HG03139 (cell line): ENCODE results near the gene SIMC1.
"Not testable (repeated sequence)": the region's sequence is repeated elsewhere in the genome, so short reads cannot be mapped to it uniquely, and the experiment has no call there.

ENCODE experiments used
- ATAC-seq: cut with Tn5 transposase; IDR thresholded peaks from one replicate; pipeline ENCODE4 v1.9.1; 2021; ENCODE audit not compliant: unreplicated experiment

SIMC1 gene

DNA sequence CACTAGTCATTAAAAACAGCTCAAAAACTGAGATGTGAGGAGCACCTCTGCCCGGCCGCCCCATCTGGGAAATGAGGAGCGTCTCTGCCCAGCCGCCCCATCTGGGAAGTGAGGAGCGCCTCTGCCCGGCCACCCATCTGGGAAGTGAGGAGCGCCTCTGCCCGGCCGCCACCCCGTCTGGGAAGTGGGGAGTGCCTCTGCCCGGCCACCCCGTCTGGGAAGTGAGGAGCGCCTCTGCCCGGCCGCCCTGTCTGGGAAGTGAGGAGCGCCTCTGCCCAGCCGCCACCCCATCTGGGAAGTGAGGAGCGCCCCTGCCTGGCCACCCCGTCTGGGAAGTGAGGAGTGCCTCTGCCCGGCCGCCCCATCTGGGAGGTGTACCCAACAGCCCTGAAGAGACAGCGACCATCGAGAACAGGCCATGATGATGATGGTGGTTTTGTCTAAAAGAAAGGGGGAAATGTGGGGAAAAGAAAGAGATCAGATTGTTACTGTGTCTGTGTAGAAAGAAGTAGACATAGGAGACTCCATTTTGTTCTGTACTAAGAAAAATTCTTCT lies 23.7 kb upstream of the SIMC1 start:
- not testable (repeated sequence) for ATAC-seq

DNA sequence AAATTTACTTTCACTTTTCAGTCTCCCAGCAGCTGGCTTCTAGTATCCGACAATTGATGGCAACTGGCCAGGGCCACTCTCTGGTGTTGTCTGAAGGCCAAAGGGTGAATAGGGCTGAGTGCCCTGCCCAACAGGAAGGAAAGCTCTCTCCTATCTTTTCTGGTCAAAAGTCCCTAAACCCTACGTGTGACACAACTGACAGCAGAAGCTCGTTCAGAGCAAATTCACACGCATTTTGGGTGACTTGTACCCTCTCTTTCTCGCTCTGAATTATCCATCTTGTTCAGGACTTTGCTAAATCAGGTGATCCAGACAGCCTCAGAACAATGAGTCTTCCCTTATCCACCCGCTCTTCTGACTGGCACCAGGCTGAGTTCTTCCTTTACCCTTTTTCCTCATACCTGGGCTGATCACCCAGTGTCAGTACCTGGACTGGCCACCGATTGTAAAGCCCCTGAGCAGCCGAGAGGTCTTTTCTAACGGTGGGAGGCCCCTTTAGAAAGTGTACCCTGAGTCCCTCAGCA lies 21.8 kb upstream of the SIMC1 start:
- ATAC-seq = not testable (repeated sequence)

GRCh38 chr5:176217188-176217729 lies 21.0 kb upstream of the SIMC1 start:
- ATAC-seq = not testable (repeated sequence)

- ATAC-seq = not testable (repeated sequence)
These were observed 20.5 kb upstream of the SIMC1 start for GRCh38 chr5:176217764-176218163.

- ATAC-seq = not testable (repeated sequence)
These were observed 16.2 kb upstream of the SIMC1 start for GRCh38 chr5:176222006-176222405.

GRCh38 chr5:176228358-176228757 lies 9.9 kb upstream of the SIMC1 start:
- not testable (repeated sequence) for ATAC-seq

DNA sequence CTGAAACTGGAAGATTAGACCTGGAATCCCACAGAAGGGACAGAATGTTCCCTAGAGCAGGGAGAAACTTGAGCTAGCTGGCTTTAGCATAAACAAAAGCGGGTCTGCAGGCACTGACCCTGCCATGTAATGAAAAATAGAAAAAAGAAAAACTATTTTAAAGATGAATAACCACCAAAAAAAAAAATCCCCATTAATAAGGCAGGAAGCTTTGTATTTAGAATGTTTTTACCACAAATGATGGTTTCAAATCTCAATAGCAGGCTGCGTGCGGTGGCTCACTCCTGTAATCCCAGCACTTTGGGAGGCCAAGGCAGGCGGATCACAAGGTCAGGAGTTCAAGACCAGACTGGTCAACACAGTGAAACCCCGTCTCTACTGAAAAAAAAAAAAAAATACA lies 5.0 kb upstream of the SIMC1 start:
- not testable (repeated sequence) for ATAC-seq

- not testable (repeated sequence) for ATAC-seq
These were observed 3.1 kb upstream of the SIMC1 start for GRCh38 chr5:176235155-176235554.

GRCh38 chr5:176238645-176239283 lies 540 bp downstream of the SIMC1 start:
- peak; percentile 36 for ATAC-seq

DNA sequence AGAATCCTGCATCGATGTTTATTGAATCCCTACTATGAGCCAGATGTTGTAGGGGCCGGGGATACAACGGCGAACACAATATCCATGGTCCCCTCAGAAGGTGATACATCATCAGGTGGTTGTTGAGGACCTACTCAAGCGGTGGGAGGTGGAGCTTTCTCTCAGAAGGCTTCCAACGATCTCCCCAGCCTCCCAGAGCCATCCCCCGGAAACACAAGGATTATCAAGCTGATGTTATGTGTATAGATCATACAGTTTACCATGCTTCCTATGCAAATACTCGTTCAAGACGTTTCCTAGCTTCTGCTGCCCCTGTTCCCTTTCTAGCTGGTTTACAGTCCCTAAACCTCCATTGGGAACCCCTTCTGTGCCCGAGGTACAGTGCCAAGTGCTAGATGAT lies 1.1 kb downstream of the SIMC1 start:
- not testable (repeated sequence) for ATAC-seq

DNA sequence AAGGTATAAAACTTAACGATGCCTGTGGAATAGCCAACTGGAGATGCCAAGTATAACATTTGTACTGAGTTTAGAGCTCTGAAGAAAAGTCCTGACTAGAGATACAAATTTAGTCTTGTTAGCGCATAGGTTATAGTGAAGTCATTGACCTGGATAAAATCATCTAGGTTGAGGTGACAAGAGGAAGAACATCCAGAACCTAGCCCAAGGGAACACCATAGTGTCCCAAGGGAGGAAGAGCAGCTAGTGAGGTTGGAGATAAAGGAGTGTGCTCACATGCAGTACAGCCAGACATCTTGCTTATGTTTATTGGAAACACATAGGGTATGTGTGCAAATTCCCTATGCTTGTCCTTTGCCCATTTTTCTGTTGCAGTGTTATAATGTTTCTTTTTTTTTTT lies 6.1 kb downstream of the SIMC1 start:
- not testable (repeated sequence) for ATAC-seq

GRCh38 chr5:176245074-176245473 lies 6.8 kb downstream of the SIMC1 start:
- not testable (repeated sequence) for ATAC-seq

DNA sequence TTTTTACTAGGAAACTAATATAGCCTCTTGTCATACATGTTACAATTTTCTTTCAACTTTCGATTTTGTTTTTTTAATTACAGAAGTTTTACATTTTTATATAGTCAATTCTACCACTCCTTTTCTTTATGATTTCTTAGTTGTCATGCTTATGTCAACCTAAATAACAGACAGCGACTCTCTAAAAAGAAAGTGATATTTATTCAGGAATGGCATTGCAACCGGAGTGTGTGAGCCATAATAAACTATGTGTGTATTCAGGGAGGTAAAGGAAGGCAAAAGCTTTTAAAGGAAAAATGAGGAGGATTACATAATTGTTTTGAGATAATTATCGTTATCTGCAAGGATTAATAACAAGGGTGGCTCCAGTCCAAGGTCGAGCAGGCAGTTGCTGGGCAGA lies 7.3 kb downstream of the SIMC1 start:
- not testable (repeated sequence) for ATAC-seq

DNA sequence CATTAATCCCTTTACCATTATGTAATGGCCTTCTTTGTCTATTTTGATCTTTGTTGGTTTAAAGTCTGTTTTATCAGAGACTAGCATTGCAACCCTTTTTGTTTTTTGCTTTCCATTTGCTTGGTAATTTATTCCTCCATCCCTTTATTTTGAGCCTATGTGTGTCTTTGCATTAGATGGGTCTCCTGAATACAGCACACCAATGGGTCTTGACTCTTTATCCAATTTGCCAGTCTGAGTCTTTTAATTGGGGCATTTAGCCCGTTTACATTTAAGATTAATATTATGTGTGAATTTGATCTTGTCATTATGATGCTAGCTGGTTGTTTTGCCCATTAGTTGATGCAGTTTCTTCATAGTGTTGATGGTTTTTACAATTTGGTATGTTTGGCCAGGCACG lies 12.5 kb downstream of the SIMC1 start:
- ATAC-seq = not testable (repeated sequence)

DNA sequence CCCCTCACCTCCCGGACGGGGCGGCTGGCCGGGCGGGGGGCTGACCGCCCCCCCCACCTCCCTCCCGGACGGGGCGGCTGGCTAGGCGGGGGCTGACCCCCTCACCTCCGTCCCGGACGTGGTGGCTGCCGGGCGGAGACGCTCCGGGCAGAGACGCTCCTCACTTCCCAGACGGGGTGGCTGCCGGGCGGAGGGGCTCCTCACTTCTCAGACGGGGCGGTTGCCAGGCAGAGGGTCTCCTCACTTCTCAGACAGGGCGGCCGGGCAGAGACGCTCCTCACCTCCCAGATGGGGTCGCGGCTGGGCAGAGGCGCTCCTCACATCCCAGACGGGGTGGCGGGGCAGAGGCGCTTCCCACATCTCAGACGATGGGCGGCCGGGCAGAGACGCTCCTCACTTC lies 13.9 kb downstream of the SIMC1 start:
- not testable (repeated sequence) for ATAC-seq

DNA sequence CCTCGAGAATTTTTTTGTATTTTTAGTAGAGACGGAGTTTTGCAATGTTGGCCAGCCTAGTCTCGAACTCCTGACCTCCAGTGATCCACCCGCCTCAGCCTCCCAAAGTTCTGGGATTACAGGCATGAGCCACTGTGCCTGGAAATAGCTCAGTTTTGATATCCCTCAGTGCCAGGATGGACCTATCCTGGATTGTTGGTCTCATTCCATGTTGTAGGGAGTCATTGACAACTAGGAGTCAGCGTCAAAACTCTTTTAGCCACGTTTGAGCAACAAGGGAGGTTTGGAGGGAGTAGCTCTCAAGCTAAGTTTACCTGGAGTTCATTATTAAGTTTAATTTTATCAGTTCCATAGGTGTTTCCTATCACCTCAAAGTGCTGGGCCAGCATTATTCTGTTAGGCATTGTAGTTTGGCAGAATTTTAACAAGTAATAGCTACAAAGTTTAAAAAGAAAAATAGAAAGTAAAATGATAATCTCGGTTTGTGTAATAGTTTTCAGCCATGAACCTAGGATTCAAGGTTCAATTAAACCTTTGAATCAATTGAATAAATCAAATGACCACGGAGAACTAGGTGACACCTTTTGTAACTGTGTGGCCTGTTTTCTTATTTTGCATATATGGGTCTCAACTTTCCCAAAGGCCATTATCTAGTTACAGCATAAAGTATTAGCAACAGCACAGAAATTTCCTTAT lies 15.3 kb downstream of the SIMC1 start:
- not testable (repeated sequence) for ATAC-seq

DNA sequence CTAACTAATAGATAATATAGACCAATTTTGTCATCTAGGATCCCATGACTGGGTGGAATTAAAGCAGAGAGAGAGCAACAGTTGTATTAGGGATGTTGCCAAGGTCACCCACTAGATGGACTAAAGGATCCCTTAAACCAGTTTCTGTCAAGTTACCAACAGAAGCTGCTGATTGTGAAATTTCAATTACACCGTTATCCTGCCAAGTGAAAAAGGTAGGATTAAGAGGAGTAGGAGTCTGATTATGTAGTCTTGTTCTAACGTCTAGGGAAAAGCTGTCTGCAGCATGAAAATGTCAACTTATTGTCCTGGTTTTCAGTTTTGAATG lies 15.8 kb downstream of the SIMC1 start:
- ATAC-seq = not testable (repeated sequence)

- not testable (repeated sequence) for ATAC-seq
These were observed 19.8 kb downstream of the SIMC1 start for GRCh38 chr5:176257871-176258505.

DNA sequence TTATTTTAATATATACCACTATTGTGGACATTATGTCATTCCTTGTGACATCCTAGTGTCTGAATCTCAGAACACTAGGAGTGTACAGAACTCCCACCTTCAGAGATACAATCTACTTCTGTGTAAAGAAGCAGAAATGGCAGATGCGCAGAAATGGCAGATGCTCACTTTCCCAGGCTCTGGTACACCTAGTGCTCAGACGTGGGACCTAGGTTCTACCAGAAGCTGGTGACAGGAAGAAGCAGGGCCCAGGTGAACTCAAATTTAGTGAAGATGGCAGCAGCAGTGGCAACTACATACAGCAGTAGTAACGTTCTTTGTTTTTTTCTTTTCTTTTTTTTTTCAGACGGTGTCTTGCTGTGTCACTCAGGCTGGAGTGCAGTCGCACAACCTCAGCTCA lies 22.5 kb downstream of the SIMC1 start:
- ATAC-seq = not testable (repeated sequence)

DNA sequence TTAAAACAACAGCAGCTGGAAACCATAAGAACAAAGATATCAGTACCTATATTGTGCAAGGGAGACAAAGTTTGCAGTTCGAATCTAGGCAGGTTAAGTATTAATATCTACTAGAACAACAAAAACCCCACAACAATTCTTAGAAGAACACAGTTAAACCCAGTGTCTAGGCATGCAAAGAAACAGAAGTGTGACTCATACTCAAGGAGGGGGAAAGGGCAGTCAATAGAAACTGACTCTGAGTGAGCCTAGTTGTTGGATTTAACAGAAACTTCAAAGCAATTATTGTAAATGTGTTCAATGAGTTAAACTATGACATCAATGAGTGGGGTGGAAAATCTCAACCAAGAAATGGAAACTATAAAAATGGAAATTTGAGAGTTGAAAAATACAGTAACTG lies 28.2 kb downstream of the SIMC1 start:
- not testable (repeated sequence) for ATAC-seq

DNA sequence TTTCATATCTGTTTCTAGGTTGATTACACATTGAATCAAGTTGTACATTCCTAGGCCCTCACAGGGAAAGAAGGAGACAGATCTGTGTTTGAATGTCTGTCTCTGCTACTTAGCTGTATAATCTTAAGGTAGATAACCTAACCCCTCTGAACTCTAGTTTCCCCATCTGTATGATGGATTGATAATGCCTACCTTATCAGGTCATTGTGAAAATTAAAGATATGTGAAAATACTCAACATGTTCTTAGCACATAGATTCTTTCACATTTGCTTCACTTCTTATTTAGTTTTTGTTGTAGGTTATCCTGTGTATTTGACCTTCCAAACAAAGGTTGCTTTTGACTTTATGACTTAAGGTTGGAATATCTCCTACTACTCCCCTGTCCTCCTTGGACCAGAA lies 50.8 kb downstream of the SIMC1 start:
- ATAC-seq = not testable (repeated sequence)
